ENCODE results near the gene DNMT3L.
"Not testable (repeated sequence)": the region's sequence is repeated elsewhere in the genome, so short reads cannot be mapped to it uniquely, and the experiment has no call there.

DNMT3L gene

GRCh38 chr21:44206187-44206586 is 55.5 kb downstream of the DNMT3L start:
- not testable (repeated sequence) for DNase-seq

GRCh38 chr21:44202590-44203299 is 59.0 kb downstream of the DNMT3L start:
- H3K4me3 ChIP-seq (ENCODE audit: low read depth, low read length); in situ Hi-C loops (cut with HindIII; ENCODE audit: low pct_ligation_motif_present, low sequenced_read_pairs); H3K27me3 ChIP-seq (replicated peaks); H3K27ac ChIP-seq; DNase-seq; H3K36me3 ChIP-seq (replicated peaks): not testable (repeated sequence)

More at GRCh38 chr21:44206187-44206586, 55.5 kb downstream of the DNMT3L start:
- H3K27me3 ChIP-seq (replicated peaks); H3K27ac ChIP-seq; H3K4me3 ChIP-seq (ENCODE audit: low read depth, low read length); in situ Hi-C loops (cut with HindIII; ENCODE audit: low pct_ligation_motif_present, low sequenced_read_pairs); H3K36me3 ChIP-seq (replicated peaks): not testable (repeated sequence)

- DNase-seq; H3K36me3 ChIP-seq (replicated peaks); H3K27ac ChIP-seq; H3K27me3 ChIP-seq (replicated peaks); in situ Hi-C loops (cut with HindIII; ENCODE audit: low pct_ligation_motif_present, low sequenced_read_pairs); H3K4me3 ChIP-seq (ENCODE audit: low read depth, low read length): not testable (repeated sequence)
Measured at GRCh38 chr21:44199997-44200396, 61.7 kb downstream of the DNMT3L start.

- Histone ChIP-seq H3K4me3 (ENCODE audit: low read depth, low read length) (no peak overlapping the region), H3K27me3 (replicated peaks) (no peaks in the 10 kb centered on the region), H3K36me3 (replicated peaks) (no peaks in the 10 kb centered on the region), H3K27ac (no peak overlapping the region)
- DNase-seq = no peak
- in situ Hi-C loops (cut with HindIII; ENCODE audit: low pct_ligation_motif_present, low sequenced_read_pairs) = no loop called here
- no peak for TF ChIP-seq CTCF (IDR thresholded peaks at IDR 0.05; ENCODE audit: low read depth, low read length, missing control alignments)
Measured at GRCh38 chr21:44199448-44199847, 62.2 kb downstream of the DNMT3L start.

- H3K27ac ChIP-seq; H3K27me3 ChIP-seq (replicated peaks); DNase-seq; H3K4me3 ChIP-seq (ENCODE audit: low read depth, low read length); H3K36me3 ChIP-seq (replicated peaks); in situ Hi-C loops (cut with HindIII; ENCODE audit: low pct_ligation_motif_present, low sequenced_read_pairs): not testable (repeated sequence)
Measured at GRCh38 chr21:44197156-44197516, 64.6 kb downstream of the DNMT3L start.

All from brain microvascular endothelial cell (primary cell).